Glomerular visceral epithelial cell (primary cell): ENCODE measurements around the gene KRTAP5-6.

Experiments
- DNase-seq: peaks from one replicate; pipeline ENCODE4 v3.0.0-alpha.2; 2016; ENCODE audit errors: extremely low spot score

The KRTAP5-6 gene

DNA sequence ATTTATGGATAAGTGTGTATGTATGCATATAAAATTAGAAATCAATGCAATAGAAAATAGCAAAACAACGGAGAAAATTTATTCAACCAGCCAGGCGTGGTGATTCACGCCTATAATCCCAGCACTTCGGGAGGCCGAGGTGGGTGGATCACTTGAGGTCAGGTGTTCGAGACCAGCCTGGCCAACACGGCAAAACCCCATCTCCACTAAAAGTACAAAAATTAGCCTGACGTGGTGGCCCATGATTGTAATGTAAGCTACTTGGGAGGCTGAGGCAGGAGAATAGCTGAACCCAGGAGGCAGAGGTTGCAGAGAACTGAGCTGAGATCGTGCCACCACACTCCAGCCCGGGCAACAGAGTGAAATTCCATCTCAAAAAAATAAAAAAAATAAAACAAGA is 5.5 kb downstream of the KRTAP5-6 start:
- DNase-seq: no peak

DNA sequence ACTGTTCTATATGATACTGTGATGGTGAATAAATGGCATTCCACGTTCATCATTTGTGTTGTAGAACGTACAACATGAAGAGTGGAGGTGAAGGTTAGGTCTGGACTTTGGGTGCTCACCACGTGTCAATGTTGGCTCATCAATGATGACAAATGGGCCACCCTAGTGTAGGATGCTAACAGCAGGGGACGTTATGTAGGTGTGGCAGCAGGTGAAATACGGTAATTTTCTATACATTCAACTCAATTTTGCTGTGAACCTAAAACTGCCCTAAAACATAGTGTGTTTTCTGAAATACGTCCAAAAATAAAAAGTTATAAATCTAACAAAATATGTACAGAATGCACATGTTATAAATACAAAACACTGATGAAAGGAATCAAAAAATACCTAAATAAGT is 6.2 kb downstream of the KRTAP5-6 start:
- no peak for DNase-seq

DNA sequence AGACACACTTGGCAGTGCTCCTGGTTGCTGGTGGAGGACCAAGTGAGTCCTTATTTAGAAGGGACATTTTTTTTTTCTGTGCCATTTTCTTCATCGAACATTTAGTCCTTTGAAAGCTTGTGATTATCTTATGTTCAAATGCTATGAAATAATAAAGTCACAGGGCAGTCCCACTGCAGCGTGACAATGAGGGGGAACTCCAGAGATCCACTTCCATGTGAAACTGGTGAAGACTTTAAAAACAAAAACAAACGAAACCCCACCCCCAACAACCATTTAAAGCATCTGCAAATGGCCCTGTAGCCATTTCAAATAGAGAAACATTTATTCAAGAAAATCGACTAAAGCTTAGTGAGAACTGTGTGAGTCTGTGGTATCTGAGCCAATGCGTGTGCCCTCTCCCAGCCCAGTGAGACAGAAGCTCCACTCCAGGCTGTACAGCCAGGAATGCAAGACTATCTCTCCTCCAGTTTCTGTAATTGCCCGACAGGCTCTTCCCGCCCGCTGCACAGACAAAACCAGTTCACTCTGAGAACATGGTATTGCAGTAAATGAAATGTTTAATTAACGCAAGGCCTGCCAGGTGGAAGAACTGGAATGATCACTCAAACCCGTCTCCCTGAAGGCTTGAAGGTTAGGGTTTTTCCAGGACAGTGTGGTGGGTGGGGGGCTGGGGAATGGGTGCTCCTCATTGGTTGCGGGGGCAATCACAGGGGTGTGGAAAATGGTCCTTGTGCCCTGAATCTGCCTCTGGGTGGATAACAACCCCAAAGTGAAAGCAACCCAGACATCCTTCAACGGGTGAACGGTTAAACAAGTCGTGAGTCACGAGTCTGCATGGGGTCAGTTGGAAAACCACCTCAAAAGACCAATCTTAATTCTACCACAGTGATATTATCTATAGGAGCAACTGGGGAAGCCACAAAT is 8.4 kb downstream of the KRTAP5-6 start:
- peak; percentile 82 for DNase-seq

DNA sequence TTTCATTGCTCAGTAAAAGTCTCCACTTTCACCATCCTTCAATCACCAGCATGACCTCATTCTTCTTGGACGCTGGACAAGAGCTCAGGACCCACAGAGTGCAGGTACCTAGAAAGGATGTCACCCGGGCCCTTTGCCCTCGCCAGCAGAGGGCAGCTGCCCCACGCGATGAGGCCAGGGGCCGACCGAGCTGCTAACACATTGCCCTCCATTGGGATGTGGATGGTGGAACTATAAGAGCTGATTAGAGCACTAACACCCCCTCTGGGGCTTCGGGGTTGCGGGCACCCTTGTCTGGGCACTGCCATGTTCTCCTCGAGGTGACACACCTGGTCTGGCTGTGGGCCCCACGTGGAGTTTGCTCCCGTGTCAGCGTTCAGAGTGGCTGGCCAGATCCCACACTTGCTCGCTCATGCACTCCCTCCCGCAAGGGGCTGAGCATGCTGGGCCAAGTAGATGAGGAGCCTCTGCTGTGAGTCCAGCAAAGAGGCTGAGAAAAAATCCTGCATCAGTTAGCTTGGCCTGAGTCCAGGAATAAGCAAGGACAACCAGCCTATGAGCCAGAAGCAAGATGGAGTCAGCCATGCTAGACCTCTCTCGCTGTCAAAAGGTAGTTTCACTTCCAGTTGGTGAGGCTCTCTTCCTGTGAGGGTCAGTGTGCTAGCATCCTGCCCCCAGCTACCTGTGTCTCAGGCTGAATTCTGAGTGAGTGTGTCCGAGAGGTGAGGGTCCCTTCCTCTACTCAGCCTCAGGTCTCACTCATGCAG is 9.8 kb downstream of the KRTAP5-6 start:
- DNase-seq: peak; percentile 40

DNA sequence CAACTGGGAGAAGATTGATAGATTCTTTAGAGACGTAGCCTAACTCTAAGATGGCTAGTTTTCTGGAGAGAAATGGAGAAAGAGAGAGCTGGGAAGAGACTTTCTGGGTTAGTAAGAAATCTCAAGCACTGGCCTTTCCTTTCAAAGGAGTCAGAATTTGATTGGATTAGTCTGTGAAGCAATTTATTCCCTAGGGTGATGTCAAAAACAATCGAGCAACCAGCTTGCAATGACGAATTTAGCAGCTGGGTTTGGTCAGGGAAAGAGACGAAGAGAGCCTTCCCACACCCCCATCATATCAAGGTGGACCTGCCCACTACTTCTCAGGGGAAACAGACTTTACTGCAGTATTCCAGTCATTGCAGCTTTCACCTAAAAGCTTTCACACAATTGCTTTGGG is 10.8 kb downstream of the KRTAP5-6 start:
- no peak for DNase-seq

DNA sequence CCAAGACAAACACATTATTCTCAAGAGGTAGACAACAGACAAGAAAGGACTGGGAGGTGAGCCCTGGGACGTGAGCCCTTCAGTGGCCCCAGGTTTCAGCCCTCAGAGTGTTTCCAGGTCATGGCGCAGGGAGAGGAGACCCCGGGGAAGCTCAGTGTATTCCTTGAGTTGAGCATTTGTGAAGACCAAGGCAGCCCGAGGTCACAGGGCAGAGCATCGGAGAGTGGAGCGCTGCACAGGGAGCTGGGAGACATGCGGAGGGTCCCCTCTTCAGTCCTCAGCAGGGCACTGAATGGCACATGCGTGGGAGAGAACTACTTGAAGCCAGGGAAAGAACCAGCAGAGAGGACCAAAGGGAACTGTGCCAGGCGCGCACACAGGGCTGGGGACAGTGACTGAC is 11.7 kb downstream of the KRTAP5-6 start:
- no peak for DNase-seq

DNA sequence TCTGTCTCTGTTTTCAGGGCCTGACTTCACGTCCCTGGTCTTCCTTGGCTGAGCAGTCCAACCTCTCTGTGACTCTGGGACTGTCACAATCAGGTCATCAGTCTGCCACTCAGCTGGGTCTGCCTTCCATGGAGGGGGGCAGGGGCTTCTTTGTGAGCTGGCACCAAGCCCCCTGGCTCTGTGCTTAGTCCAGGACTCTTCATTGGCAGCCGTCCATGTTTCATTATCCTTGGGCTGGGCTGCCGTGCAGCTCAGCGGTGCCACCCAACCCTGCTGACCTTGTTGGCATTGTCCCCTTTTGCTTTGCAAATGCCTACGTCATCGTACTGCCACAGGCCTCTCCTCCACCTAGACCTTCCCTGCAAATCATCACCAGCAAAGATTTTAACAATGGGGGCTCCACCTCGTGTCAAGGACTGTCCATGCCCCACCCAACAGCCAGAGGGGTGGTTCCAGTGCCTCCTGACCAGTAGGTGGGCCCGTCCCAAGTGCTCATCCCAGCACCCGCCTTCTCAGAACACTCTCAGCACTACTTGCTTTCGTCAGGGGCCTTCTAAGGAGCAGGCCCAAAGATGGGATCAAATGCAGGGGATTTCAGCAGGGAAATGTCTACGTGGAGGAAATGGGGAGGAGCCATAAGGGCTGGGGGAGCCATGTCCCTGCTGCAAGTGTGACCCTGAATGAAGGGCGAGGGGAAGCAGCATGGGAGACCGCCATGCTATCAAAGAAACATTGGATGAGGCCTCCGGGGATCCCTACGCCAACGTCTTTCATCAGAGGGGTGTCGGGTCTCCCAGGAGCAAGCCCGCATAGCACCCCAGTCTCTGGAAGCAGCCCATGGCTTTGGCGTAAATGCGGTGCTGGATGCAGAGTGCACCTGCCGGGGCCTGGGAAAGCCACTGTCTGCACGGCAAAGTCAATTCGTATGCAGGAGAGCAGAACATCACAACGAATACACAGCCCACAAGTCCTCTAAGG is 18.2 kb downstream of the KRTAP5-6 start:
- no peak for DNase-seq

DNA sequence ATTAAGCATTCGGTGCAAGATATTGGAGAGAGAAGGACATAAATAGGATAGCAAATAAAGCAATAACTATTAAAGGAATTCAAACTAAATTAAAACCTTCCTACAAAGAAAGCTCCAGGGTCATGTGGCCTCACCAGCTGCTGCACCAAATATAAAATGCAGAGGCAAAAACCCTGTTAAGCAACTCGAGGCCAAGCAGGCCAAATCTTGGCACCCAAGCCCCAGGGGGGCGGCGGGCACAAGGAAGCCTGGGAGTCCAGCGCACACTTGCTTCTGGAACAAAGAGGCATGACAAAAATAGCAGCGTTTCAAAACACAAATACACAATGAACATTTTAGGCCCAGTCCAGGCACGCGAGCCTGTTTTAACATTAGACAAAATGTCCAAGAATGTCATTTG is 20.8 kb downstream of the KRTAP5-6 start:
- DNase-seq: no peak

DNA sequence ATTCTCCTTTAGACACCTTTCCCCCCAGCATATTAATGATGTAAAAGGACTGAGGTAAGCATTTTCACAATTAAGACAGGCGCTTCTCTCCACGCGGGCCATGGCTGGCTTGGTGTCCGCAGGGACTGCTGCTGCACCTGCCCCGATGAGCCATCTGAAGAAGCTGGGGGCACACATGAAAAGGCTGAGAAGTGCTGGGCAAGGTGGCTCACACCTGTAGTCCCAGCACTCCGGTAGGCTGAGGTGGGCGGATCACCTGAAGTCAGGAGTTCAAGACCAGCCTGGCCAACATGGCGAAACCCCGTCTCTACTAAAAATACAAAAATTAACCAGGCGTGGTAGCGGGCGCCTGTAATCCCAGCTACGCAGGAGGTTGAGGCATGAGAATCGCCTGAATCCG is 21.3 kb downstream of the KRTAP5-6 start:
- DNase-seq: no peak

DNA sequence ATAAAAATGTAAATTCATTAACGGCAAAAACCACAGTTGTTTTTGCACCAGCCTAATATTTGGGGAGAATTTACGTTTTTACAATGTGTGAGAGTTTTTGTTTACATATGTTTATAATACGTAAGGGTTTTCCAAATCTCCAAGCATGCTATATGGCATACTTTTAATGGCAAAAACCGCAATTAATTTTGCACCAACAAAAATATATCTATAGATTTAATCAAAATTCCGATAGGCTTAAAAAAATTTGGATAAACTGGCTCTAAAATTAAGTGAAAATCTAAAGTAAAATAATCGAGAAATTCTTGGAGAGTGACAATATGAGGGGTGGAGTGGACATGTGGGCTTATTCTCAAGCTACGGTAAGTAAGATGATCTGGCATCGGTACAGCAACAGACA is 22.8 kb downstream of the KRTAP5-6 start:
- DNase-seq: no peak

DNA sequence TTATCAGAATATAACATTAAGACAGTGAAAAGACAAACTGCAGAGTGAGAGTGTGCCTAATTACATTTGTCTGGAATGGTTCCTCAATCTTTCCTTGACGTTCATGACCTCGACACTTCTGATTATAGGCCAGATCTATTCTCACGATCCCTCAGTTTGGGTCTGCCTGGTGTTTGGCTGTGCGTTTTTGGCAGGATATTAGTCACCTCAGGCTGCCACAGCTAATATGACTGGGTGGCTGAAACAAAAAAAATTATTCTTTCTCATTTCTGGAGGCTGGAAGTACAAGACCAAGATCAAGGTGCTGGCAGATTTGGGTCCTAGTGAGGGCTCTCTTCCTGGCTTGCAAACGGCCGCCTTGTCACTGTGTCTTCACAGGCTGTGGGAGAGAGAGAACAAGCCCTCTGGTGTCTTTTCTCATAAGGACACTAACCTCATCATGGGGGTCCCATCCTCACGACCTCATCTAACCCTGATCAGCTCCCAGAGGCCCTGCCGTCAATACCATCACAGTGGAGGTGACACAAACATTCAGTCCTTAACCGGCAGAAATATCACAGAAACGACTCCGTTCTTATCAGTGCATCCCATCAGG is 30.2 kb downstream of the KRTAP5-6 start:
- no peak for DNase-seq

DNA sequence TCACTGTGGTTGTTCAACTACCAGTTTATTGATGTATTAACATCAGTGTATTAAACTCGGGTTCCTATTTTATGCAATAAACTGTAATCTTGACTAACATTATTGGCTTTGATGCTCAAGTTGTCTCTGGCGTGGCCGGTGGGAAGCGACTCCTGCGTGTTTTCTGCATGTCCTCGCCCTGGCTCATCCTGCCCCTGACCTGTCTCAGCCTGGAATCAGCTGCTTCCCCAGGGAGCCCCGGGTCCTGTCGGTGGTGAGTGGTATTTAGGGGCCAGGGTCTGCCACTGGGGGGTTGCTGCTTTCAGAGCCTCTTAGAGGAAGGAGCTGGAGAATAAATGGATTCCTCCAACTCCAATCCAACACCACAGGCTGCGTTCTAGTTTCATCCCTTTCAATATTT is 30.9 kb downstream of the KRTAP5-6 start:
- DNase-seq: no peak

DNA sequence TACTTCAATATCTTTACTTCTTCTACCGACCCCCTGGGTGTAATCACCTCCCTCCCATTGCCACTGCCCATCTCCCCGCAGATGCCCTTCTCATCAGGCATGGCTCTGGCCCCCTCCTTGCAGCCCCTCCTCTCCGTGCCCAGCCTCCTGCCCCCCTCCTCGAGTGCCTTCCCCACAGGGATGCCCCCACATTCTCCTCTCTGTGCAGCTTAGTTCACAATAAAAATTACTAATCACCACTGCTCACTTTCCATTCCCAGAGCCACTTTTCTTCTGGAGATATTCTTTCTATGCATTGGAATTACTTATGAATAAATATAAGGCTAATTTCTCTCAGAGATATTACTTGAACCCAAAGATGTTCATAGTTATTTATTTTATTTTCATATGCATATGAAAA is 31.3 kb downstream of the KRTAP5-6 start:
- no peak for DNase-seq

DNA sequence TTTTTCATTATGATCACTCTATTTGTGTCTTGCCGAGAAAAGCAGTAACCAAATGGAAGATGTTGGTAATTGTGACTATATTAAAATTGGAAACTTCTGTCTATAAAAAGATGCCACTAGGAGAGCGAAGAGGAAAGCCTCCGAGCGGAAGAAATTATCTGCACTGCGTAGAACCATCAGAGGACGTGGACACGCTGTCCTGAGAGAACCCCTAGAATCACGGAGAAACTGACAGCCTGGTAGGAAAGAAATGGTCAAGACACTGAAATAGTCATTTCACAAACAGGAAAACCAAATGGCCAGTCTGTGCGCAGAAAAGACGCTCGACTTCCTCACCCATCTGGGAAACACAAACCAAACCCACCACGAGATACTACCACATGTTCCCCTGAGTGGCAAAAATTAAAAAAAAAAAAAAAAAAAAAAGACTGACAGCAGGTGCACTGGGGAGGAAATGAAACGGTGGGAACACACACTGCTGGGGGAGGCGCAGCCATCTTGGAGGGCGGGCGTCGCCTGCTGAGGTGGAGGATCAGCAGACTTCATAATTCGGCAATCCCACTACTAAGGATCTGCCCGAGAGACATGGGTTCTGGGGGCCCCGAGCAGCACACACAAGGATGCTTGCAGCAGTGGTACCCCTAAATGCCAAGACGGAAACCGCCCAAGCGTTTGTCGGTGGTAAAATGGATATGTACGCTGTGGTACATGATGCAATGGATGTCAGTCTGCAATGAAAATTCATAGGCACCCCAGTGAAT is 32.1 kb downstream of the KRTAP5-6 start:
- no peak for DNase-seq

DNA sequence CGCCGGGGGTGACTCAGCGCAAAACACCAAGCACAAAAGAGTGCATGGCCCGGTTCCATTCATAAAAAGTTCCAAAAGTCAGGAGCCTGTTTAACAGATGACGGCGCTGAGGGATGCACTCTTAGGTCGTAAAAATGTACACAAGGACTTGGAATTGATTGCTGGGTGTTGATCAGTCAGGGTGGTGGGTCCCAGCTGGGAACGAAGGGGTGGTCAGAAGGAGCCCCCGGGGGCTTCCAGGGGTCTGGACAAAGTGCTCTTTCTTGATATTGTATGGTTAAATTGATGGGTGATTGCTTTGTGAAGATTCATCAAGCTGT is 32.7 kb downstream of the KRTAP5-6 start:
- DNase-seq: no peak

DNA sequence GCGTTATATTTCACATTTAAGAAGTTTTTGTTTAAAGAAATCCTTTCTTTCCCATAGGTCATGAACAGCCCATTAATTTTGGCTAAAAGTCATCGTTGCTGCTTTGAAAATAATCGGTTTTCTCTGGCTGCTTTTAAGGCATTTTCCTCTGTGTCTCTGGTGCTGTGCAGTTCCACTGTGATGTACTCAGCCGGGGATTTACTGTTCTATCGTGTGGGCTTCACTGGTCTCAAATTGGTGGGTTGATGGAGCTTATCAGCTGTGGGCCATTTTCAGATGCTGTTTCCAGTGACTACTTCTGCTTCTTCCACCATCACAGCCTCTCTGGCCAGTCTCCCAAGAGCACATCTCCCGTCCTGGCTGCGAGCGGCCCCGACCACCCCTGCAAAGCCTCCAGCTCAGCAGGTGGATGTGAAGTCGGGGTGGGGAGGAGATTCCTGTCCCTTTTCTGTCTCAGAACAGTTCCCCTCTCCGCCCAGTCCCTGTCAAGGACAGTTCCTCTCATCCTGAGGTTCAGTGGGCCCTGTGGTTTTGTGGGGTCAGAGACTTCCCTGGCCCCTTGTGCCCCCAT is 33.1 kb downstream of the KRTAP5-6 start:
- DNase-seq: no peak

DNA sequence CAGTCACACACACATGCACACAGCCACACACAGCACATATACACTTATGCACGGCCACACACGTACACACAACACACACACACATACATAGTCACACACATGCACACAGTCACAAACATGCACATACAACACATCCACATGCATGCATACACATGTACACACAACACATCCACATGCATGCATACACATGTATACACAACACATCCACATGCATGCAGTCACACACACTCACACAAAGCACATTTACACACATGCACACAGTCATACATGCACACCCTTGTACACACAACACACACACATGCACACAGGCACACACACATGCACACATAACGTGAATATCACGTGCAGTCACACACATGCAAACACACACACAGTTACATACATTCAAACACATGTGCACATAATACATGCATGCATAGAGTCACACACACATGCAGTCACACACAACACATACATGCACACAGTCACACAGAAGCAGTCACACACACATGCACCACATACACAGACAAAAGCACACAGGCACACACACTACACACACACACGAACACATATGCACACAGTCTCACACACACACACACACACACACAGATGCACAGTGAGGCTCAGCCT is 34.6 kb downstream of the KRTAP5-6 start:
- DNase-seq: no peak

DNA sequence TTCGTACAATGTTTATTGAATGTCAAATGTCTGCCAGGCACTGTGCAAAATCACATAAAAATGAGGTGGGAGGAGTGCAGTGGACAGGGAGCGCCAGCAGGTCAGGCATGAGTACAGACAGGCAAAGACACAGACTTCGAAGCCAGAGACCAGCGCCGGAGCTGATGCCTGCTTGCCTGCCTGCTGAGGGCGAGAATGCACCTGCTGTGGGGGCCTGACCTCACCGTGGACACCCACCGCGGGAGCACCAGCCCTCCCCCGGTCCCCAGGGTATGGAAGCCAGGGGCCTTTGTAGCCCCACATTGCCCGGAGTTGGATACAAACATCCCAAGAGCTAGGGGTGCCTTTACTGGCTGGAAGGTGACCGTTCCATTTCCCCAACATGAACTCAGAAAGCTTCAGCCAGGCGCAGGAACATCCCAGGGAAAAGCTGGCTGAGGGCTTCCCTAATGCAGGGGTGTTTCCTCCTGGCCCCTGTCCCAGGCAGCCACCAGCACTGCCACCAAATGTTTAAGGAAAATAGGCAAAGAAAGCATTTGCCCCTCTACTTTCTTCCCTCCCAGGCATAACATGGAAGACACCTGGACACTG is 35.5 kb downstream of the KRTAP5-6 start:
- no peak for DNase-seq

DNA sequence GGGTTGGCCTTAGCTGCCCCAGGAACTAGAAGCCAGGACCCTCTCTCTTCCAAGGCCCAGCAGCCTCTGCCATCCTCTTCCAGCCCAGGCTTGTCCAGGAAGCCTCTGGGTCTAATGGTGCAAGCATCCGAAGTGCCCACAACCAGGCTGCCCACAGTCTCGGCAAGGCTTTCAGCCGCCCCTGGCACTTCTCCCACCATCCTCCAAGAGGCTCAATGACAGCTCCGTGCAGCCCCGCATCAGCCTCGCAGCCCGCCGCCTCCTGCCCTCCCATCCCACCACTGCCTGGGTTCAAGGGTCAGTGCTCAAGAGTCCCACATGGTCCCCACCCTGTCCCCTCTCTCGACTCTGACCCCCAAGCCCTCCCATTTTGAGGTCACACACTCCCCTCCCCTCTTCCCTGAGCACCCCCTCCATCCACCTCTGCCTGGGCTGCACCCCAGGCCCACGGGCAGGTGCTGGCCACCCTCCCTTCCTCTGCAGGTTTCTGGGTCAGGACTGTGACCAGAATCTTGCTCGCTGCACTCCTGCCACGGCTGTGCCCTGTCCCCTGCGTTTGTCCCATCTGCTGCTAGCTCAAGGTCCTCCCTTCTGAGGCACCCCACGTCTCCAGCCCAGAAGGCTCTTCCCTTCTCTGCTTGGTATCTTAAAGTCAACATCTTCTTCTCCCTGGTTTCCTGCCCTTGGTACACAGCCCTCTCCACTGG is 36.2 kb downstream of the KRTAP5-6 start:
- DNase-seq: no peak
